Activated T-cell treated with anti-CD3 and anti-CD28 coated beads for 4 hours (primary cell): ENCODE measurements around the gene FBRSL1.
"Not testable (repeated sequence)": the region's sequence is repeated elsewhere in the genome, so short reads cannot be mapped to it uniquely, and the experiment has no call there.

Experiments used
- DNase-seq: peaks from one replicate; pipeline ENCODE4 v3.0.0-alpha.2; 2020

The FBRSL1 gene

GRCh38 chr12:132454193-132454932, 35.6 kb upstream of the FBRSL1 start:
- no peak for DNase-seq

- DNase-seq: no peak
Observed at GRCh38 chr12:132454933-132455418, 35.0 kb upstream of the FBRSL1 start.

GRCh38 chr12:132455565-132455964, 34.4 kb upstream of the FBRSL1 start:
- DNase-seq: no peak

GRCh38 chr12:132456186-132456943, 33.6 kb upstream of the FBRSL1 start:
- DNase-seq: no peak

- no peak for DNase-seq
Observed at GRCh38 chr12:132456944-132457495, 32.9 kb upstream of the FBRSL1 start.

GRCh38 chr12:132458441-132458840, 31.5 kb upstream of the FBRSL1 start:
- DNase-seq: no peak

- DNase-seq: no peak
Observed at GRCh38 chr12:132458846-132459641, 30.9 kb upstream of the FBRSL1 start.

- DNase-seq: no peak
Observed at GRCh38 chr12:132460571-132460970, 29.4 kb upstream of the FBRSL1 start.

GRCh38 chr12:132461526-132461925, 28.4 kb upstream of the FBRSL1 start:
- DNase-seq: no peak

GRCh38 chr12:132462788-132463187, 27.2 kb upstream of the FBRSL1 start:
- no peak for DNase-seq

GRCh38 chr12:132463284-132463924, 26.5 kb upstream of the FBRSL1 start:
- DNase-seq: not testable (repeated sequence)

GRCh38 chr12:132464304-132464703, 25.6 kb upstream of the FBRSL1 start:
- not testable (repeated sequence) for DNase-seq

- no peak for DNase-seq
Observed at GRCh38 chr12:132464820-132465219, 25.1 kb upstream of the FBRSL1 start.

- DNase-seq: no peak
Observed at GRCh38 chr12:132465269-132466190, 24.4 kb upstream of the FBRSL1 start.

- DNase-seq: no peak
Observed at GRCh38 chr12:132466241-132467201, 23.4 kb upstream of the FBRSL1 start.

- no peak for DNase-seq
Observed at GRCh38 chr12:132467511-132467910, 22.4 kb upstream of the FBRSL1 start.

- no peak for DNase-seq
Observed at GRCh38 chr12:132469423-132469822, 20.5 kb upstream of the FBRSL1 start.

- no peak for DNase-seq
Observed at GRCh38 chr12:132470397-132470796, 19.6 kb upstream of the FBRSL1 start.

- no peak for DNase-seq
Observed at GRCh38 chr12:132471011-132471857, 18.7 kb upstream of the FBRSL1 start.
